NCI-H2196 (cell line): ENCODE results near the gene STAT5B.
"Not testable (repeated sequence)": the region's sequence is repeated elsewhere in the genome, so short reads cannot be mapped to it uniquely, and the experiment has no call there.

Experiments used
- DNase-seq: peaks from one replicate; lab custom pipeline; 2025; ENCODE audit not compliant: unreplicated experiment; lab: John Stamatoyannopoulos, UW

The STAT5B gene

DNA sequence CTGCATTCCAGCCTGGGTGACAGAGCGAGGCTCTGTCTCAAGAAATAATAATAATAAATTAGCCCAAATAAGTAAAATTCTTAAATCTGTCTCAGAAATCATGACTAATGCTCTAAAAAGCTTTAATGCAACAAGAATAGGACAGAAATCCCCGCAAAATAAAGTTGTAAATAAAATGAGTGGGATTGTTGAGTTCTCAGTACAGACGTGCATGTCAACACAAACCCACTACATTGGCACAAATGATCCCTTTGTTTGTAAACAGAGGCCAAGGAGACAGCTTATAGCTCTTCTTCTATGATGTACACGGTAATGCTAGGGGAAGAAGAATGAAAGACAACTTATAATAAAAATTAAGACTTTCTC, 6.0 kb downstream of the STAT5B start:
- no peak for DNase-seq

DNA sequence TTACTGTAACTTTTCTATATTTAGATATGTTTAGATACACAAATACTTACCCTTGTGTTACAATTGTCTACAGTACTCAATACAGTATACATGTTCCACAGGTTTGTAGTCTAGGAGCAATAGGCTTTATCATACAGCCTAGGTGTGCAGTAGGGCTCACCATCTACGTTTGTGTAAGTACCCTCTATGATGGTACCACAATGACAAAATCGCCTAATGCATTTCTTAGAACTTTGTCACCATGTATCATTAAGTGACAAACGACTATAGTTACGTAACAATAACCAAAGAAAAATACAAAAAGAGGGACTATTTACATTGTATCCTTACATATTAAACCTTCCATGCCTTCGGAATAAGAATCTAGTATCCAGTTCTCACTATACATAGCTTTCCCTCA, 8.0 kb downstream of the STAT5B start:
- DNase-seq = no peak

DNA sequence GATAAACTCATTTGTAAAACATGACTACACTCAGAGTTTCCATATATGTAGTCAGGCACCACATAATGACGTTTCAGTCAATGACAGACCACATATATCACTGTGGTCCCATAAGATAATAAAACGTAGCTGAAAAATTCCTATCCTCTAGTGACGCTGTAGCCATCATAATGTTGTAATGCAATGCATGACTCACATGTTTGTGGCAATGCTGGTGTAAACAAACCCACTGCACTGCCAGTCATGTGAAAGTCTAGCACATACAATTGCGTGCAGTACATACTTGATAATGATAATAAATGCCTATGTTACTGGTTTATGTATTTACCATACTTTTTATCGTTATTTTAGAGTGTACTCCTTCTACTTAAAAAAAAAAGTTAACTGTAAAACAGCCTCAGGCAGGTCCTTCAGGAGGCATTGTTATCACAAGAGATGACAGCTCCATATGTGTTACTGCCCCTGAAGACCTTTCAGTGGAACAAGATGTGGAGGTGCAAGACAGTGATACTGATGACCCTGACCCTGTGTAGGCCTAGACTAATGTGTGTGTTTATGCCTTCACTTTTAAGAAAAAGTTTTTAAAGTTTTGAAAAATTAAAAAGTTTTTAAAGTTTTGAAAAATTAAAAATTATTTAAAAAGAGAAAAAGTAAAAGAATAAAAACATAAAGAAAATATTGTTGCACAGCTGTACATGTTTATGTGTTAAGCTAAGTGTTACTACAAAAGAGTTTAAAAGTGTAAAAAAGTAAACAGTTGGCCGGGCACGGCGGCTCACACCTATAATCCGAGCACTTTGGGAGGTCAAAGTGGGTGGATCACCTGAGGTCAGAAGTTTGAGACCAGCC, 9.0 kb downstream of the STAT5B start:
- no peak for DNase-seq

DNA sequence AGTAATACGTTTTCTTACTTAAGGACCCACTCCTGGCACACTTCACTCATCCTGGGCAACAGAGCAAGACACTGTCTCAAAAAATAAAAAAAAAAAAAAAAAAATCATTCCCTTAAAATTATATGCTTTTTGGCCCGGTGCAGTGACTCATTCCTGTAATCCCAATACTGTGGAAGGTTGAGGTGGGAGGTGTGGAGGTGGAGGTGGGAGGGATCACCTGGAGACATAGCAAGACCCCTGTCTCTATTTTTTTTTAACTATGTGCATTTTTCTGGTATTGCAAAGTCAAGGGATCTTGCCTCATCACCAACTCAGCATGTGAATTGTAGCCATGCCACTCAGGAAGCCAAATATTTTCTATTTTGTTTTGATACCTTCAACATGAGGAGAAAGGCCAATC, 9.7 kb downstream of the STAT5B start:
- no peak for DNase-seq

DNA sequence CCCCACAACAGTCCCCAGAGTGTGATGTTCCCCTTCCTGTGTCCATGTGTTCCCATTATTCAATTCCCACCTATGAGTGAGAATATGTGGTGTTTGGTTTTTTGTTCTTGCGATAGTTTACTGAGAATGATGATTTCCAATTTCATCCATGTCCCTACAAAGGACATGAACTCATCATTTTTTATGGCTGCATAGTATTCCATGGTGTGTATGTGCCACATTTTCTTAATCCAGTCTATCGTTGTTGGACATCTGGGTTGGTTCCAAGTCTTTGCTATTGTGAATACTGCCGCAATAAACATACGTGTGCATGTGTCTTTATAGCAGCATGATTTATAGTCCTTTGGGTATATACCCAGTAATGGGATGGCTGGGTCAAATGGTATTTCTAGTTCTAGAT, 11.8 kb downstream of the STAT5B start:
- not testable (repeated sequence) for DNase-seq

DNA sequence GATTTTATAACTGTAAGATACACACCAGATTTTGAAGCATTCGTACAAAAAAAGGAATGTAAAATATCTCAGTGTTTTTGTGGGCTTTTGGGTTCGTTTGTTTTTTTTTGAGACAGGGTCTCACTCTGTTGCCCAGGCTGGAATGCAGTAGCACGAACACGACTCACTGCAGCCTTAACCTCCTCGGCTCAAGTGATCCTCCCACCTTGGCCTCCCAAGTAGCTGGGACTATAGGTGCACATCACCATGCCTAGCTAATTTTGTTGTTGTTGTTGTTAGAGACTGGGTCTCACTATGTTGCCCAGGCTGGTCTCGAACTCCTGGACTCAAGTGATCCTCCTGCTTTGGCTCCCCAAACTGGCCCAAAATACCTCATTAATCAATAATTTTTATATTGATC, 15.9 kb downstream of the STAT5B start:
- no peak for DNase-seq

DNA sequence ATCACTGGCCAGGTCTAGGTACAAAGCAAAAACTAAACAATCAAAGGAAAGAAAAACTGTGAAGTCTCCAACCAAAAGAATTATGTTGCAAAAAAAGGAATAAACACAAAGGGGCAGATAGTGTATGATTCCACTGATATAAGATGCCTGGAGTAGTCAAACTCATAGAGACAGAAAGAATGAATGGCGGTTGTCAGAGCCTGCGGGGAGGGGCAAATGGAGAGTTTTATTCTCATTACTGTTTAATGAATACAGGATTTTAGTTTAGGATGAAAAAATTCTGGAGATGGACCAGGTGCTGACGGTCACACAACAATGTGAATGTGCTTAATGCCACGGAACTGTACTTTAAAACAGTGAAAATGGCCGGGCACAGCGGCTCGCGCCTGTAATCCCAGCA, 20.7 kb downstream of the STAT5B start:
- no peak for DNase-seq

DNA sequence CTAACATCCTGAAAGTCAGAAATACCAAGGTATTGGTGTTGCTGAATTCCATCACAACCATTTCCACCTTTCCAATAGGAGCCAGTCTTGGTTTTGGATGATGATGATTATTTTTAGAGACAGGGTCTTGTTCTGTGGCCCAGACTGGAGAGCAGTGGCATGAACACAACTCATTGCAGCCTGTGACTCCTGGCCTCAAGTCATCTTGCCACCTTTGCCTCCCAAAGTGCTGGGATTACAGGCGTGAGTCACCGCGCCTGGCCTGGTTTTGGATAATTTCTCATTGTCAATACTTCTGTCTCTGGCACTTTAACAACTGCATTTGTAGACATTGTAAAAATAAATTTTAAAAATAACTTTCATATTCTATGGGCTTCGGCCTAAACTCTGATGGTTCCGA, 22.6 kb downstream of the STAT5B start:
- no peak for DNase-seq

DNA sequence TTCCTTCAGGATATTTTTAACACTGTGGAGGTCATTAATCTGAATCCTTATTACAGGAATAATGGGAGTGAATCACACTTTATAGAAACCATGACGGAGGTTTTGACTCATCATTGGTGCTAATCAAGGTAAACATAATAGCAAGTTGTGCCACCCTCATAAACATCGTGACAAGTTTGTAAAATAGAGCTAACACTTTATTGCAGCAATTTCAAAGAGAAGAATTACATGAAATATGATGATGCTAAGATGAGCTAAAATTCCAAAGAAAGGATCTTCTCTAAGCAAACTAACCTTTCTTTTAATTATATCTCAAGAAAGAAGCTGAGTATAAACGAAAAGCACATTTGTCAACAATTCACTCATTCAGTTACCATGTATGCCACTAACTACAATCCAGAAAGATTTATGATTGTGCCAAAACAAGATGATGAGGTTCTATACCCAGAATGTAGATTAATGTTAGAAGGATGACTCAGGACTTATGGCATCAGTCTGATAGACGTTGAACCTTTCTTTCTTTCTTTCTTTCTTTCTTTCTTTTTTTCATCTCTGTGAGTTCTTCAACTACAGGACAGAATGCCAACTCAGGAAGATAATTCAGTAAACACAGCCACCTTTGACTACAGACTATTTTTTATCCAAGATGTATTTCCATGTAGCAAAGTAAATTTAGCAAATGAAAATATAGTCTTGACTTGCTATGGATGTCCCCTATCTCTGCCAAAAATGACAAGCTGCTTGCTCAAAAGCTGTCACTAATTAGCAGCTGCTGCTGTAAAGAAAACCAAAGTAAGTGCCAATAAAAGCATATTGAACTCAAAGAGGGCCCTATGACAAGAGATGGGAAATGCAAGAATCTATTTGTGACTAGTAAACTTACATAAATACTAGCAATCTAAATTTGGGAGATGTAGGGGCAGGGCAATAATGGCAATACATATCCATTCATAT, 23.3 kb downstream of the STAT5B start:
- DNase-seq = no peak

DNA sequence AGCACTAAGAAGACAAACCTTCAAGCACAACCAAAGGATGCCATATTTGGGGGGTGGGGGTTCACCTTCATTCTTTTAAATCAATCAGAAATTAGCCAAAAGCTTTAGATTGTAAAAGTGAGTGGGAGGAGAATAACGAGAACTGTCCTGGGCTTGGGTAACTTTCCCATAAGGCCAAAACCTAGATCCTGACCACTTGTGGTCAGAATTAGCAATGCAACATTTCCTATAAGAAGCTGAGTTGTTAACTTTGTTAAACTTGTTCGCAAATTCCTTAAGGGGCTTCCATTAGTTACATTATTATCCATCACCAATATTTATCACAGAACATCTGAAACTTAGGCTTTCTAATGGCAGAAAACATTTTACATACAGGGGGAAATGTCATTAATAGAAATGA, 25.1 kb downstream of the STAT5B start:
- no peak for DNase-seq

DNA sequence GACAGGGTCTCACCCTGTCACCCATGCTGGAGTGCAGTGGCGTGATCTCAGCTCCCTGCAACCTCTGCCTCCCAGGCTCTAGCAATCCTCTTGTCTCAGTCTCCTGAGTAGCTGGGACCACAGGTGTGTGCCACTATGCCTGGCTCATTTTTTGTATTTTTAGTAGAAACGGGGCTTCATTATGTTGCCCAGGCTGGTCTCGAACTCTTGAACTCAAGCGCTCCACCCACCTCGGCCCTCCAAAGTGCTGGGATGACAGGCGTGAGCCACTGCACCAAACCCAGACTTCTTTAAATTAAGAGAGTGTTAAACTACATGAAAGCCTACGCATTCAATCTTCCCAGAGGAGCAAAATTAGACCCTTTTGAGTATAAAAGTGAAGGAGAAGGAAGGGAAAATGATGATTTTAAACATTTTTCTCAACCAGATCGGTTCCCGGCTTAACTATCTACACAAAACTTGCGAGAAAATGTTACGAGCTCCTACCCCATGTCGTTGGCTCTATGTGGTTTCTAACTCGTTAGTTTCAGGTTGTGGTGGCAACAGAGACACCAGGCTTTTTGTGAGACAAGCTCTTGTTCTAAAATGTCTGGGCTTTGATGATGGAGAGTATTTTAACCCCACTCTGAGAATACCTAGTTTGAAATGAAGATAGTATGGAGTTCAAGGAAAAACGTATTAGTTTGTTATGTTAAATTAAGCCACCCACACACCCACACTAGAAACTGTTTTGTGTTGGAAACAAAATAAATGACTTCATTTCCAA, 26.3 kb downstream of the STAT5B start:
- DNase-seq = no peak

DNA sequence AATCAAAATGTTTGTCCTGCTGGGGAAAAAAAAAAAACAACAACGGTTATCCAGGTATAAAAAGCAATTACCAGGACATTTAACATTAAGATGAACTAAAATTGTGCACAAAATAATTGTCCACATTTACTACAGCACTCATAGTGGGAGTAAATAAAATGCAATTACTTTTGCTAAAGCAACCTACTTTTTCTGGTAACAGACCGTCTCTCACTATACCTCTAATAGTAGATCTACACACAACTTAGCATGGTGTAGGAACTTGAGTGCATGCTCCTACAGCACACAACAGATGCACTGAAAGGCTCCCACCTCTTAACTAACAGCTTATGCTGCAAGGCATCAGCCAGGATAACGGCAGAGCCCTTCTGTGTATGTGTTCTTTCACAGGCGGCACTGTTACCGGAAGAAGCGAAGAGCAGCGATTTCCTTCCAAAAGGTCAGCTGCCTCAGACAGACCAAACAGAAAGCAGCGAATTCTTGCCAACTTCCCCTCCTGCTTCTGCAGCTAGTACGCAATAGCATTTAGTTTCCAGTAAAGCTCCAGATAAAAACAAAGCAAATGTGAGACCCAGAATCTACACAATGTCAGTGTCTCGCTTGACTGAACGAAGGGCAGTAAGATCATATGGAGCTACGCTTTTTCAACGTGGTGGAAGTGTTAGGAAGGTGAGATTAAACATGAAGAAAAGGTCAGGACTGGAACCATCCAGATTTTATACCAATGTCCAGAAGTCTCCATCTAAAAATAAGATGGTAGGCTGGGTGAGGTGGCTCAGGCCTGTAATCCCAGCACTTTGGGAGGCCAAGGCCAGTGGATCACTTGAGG, 27.6 kb downstream of the STAT5B start:
- DNase-seq = peak; percentile 71

DNA sequence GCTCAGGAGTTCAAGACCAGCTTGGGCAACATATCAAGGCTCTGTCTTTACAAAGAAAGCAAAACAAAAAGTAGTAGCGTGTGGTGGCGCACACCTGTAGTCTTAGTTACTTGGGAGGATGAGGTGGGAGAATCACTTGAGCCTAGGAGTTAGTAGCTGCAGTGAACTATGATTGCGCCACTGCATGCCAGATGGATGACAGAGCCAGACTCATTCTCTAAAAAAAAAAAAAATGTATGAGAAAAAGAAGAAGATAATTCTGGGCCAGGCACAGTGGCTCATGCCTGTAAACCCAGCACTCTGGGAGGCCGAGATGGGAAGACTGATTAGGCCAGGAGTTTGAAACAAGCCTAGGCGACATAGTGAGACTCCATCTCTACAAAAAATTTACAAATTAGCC, 28.5 kb downstream of the STAT5B start:
- DNase-seq = no peak

DNA sequence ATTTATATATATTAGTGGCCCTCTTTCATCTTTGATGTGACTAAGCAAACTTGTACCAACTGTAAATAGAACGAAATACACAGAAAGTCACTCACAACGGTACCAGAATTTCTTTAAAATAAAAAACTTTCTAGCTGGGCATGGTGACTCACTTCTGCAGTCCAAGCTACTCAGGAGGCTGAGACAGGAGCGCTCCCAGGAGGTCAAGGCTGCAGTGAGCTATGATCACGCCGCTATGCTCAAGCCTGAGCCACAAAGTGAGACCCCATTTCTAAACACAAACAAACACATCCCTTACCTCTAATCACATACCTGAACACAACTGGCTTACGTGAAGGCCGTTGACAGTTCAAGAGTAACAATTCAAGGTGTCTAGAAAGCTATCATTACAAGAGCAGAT, 29.7 kb downstream of the STAT5B start:
- DNase-seq = no peak

DNA sequence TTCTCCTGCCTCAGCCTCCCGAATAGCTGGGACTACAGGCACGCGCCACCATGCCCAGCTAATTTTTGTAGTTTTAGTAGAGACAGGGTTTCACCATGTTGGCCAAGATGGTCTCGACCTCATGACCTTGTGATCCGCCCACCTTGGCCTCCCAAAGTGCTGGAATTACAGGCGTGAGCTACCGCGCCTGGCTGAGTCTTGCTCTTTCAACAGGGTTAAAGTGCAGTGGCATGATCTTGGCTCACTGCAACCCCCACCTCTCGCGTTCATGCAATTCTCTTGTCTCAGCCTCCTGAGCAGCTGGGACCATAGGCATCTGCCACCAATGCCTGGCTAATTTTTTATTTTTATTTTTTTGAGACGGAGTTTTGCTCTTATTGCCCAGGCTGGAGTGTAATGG, 31.0 kb downstream of the STAT5B start:
- not testable (repeated sequence) for DNase-seq

DNA sequence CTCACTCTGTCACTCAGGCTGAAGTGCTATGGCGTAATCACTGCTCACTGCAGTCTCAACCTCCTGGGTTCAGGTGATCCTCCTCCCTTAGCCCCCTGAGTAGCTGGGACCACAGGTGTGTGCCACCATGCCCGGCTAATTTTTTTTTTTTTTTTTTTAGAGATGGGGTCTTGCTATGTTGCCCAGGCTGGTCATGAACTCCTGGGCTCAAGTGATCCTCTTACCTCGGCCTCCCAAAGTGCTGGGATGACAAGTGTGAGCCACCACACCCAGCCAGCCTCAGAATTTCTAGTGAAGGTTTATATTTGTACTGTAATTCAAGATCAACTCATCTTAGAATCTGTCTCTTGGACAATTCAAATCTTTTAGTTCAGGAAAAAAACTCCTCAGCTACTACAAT, 32.1 kb downstream of the STAT5B start:
- not testable (repeated sequence) for DNase-seq

DNA sequence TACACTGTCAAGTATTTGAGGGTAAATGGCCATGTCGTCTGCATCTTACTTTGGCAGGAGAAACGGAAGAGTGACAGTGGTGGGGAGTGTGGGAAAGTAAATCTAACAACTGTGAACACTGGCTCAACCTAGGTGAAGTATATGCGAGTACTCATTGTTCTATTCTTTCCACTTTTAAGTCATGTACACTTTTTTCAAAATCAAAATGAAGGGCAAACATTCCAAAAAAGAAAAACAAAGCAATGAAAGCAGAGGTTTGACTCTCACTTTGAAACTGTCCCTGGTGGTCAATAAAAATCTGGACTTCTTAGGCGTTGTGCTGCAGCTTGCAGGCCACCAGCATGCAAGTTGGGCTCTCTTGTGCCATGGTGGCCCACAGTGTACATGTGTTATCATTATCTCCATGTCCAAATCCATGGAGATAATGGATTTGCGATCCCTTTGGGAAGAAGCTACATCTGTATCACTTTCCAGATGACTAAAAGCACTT, 32.7 kb downstream of the STAT5B start:
- no peak for DNase-seq

DNA sequence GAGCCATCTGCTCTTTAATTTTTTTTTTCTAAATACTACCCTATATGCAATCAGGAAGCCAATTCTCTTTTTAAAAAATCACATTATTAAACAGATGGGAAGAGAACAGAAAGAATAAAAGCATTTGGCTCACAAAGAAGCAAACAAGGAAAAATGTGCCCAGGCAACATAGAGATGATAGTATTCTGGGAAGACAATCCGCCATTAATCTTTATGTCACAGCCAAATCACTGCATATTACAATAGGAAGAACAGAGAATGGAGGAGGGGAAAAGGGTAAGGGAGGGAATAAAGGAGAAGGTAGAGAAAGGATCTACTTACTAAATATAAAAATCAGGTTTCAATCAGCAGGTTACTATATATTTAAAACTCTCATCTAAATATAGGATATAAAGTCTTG, 34.3 kb downstream of the STAT5B start:
- no peak for DNase-seq

DNA sequence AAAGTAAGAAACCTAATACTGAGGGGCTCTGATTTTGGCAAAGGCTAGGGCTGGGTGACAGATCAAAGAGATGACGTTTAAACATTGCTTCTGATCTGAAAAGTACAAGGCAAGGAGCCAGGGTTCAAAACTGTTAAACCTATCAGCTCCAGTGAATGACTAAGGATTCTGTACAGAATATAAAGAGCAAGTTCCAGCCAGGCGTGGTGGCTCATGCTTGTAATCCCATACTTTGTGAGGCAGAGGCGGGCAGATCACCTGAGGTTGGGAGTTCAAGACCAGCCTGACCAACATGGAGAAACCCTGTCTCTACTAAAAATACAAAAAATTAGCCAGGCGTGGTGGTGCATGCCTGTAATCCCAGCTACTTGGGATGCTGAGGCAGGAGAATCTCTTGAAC, 35.3 kb downstream of the STAT5B start:
- DNase-seq = not testable (repeated sequence)

DNA sequence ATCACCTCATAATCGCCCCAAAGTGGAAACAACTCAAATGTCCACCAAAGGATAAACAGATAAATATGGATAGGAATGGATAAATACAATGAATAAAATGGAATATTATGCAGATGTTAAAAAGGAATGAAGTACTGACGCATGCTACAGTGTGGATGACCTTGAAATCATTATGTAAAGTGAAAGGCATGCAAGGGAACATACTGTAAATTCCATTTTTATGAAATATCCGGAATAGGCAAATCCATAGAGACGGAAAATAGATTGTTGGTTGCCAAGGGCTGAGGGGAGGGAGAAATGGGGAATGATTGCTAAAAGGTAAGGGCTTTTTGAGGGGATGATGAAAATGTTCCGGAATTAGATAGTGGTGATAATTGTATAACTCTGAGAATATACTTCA, 36.0 kb downstream of the STAT5B start:
- DNase-seq = no peak
